Measurements from ENCODE around the gene HBZ. TPM values are rescaled to one million over a fixed set of nuclear protein-coding genes. Genes with fewer than 3 reads are reported as not detected.

The HBZ gene
- total and polyA plus RNA-seq, 9 of the 15 experiments (the other 6 are each of a cell fraction or from before 2014, with no cell fraction given): 58.0 to 610 (median 113) TPM

DNA sequence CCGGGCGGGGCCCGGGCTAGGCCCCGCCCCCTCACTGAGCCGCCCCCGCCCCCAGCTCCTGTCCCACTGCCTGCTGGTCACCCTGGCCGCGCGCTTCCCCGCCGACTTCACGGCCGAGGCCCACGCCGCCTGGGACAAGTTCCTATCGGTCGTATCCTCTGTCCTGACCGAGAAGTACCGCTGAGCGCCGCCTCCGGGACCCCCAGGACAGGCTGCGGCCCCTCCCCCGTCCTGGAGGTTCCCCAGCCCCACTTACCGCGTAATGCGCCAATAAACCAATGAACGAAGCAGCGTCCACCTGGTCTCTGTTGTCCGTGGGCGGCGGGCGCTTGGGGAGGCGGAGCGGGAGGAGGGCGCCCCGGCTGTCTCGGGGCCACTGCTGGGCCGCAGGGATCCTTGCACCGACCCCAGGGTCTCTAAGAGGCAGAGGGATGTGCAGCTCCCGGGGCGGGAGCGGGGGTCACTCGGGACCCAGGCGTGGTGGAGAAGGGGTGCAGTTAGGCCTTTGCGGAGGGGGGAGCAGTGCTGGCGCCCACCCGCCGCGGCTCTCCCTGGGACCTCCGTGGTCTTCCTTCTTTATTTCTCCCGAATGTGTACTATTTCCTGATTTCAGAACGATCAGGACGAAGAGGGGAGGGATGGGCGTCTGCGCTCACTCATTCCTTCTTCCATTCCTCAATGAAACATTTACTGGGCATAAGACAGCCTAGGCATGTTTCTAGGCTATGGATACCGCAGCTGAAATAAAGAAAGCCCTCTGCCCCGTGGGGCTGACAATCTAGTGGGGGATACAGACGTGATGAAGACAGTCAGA, 2.0 kb downstream of the HBZ start (continued):
- TF ChIP-seq, protein P1, sequence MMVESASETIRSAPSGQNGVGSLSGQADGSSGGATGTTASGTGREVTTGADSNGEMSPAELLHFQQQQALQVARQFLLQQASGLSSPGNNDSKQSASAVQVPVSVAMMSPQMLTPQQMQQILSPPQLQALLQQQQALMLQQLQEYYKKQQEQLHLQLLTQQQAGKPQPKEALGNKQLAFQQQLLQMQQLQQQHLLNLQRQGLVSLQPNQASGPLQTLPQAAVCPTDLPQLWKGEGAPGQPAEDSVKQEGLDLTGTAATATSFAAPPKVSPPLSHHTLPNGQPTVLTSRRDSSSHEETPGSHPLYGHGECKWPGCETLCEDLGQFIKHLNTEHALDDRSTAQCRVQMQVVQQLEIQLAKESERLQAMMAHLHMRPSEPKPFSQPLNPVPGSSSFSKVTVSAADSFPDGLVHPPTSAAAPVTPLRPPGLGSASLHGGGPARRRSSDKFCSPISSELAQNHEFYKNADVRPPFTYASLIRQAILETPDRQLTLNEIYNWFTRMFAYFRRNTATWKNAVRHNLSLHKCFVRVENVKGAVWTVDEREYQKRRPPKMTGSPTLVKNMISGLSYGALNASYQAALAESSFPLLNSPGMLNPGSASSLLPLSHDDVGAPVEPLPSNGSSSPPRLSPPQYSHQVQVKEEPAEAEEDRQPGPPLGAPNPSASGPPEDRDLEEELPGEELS (CRISPR knock-in tag; IDR thresholded peaks at IDR 0.05; ENCODE audit: borderline replicate concordance): no peak
- TF ChIP-seq MAX (CRISPR knock-in tag; IDR thresholded peaks at IDR 0.05) (peak; percentile 28; the same call in 1 of the 2 replicates), HDAC2 (IDR thresholded peaks at IDR 0.05) (peak; percentile 43; the same call in 1 of the 2 replicates), GATAD2A (IDR thresholded peaks at IDR 0.05) (0 out of 2 replicates have a peak, but pooled peaks have one; percentile 53), ARID1B (IDR thresholded peaks at IDR 0.05) (no peak), KDM1A (IDR thresholded peaks at IDR 0.05) (no peak), PCBP1 (IDR thresholded peaks at IDR 0.05; ENCODE audit: low read depth, low read length, poor library complexity, severe bottlenecking) (no peak), ZZZ3 (IDR thresholded peaks at IDR 0.05) (no peak), KLF10 (CRISPR knock-in tag; IDR thresholded peaks at IDR 0.05) (no peak), ZC3H11A (IDR thresholded peaks at IDR 0.05; ENCODE audit: low read depth, low read length) (no peak), ZNF41 (CRISPR knock-in tag; conservative IDR thresholded peaks at IDR 0.05) (0 out of 2 replicates have a peak, but pooled peaks have one; percentile 47)
- TF ChIP-seq, protein P2, sequence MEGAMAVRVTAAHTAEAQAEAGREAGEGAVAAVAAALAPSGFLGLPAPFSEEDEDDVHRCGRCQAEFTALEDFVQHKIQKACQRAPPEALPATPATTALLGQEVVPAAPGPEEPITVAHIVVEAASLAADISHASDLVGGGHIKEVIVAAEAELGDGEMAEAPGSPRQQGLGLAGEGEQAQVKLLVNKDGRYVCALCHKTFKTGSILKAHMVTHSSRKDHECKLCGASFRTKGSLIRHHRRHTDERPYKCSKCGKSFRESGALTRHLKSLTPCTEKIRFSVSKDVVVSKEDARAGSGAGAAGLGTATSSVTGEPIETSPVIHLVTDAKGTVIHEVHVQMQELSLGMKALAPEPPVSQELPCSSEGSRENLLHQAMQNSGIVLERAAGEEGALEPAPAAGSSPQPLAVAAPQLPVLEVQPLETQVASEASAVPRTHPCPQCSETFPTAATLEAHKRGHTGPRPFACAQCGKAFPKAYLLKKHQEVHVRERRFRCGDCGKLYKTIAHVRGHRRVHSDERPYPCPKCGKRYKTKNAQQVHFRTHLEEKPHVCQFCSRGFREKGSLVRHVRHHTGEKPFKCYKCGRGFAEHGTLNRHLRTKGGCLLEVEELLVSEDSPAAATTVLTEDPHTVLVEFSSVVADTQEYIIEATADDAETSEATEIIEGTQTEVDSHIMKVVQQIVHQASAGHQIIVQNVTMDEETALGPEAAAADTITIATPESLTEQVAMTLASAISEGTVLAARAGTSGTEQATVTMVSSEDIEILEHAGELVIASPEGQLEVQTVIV (CRISPR knock-in tag; IDR thresholded peaks at IDR 0.05; ENCODE audit: borderline replicate concordance): no peak
- TF ChIP-seq, protein P3, sequence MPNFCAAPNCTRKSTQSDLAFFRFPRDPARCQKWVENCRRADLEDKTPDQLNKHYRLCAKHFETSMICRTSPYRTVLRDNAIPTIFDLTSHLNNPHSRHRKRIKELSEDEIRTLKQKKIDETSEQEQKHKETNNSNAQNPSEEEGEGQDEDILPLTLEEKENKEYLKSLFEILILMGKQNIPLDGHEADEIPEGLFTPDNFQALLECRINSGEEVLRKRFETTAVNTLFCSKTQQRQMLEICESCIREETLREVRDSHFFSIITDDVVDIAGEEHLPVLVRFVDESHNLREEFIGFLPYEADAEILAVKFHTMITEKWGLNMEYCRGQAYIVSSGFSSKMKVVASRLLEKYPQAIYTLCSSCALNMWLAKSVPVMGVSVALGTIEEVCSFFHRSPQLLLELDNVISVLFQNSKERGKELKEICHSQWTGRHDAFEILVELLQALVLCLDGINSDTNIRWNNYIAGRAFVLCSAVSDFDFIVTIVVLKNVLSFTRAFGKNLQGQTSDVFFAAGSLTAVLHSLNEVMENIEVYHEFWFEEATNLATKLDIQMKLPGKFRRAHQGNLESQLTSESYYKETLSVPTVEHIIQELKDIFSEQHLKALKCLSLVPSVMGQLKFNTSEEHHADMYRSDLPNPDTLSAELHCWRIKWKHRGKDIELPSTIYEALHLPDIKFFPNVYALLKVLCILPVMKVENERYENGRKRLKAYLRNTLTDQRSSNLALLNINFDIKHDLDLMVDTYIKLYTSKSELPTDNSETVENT (CRISPR knock-in tag; IDR thresholded peaks at IDR 0.05): peak; percentile 65; the same call in 1 of the 2 replicates
- TF ChIP-seq, protein P4, sequence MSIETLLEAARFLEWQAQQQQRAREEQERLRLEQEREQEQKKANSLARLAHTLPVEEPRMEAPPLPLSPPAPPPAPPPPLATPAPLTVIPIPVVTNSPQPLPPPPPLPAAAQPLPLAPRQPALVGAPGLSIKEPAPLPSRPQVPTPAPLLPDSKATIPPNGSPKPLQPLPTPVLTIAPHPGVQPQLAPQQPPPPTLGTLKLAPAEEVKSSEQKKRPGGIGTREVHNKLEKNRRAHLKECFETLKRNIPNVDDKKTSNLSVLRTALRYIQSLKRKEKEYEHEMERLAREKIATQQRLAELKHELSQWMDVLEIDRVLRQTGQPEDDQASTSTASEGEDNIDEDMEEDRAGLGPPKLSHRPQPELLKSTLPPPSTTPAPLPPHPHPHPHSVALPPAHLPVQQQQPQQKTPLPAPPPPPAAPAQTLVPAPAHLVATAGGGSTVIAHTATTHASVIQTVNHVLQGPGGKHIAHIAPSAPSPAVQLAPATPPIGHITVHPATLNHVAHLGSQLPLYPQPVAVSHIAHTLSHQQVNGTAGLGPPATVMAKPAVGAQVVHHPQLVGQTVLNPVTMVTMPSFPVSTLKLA (conservative IDR thresholded peaks at IDR 0.05): peak; percentile 55 to 68; a peak in 3 of 4 replicates
- TF ChIP-seq, protein P5, sequence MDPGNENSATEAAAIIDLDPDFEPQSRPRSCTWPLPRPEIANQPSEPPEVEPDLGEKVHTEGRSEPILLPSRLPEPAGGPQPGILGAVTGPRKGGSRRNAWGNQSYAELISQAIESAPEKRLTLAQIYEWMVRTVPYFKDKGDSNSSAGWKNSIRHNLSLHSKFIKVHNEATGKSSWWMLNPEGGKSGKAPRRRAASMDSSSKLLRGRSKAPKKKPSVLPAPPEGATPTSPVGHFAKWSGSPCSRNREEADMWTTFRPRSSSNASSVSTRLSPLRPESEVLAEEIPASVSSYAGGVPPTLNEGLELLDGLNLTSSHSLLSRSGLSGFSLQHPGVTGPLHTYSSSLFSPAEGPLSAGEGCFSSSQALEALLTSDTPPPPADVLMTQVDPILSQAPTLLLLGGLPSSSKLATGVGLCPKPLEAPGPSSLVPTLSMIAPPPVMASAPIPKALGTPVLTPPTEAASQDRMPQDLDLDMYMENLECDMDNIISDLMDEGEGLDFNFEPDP (CRISPR knock-in tag; IDR thresholded peaks at IDR 0.05): no peak
